Ramos (cell line): ENCODE results near the gene NEUROD4.

Source experiments
- in situ Hi-C: fragments of 300-500 bp; cut with MboI; formaldehyde crosslinking; loops from one replicate; pipeline ENCODE4 v1.14.3; 2022; ENCODE audit warnings: low sequenced_read_pairs; ENCODE audit not compliant: unreplicated experiment

NEUROD4 gene

GRCh38 chr12:54996205-54996604 lies 23.6 kb upstream of the NEUROD4 start:
- in situ Hi-C loops: no loop called here

- in situ Hi-C loops: no loop called here
These were observed 21.7 kb upstream of the NEUROD4 start for GRCh38 chr12:54997929-54998522.

DNA sequence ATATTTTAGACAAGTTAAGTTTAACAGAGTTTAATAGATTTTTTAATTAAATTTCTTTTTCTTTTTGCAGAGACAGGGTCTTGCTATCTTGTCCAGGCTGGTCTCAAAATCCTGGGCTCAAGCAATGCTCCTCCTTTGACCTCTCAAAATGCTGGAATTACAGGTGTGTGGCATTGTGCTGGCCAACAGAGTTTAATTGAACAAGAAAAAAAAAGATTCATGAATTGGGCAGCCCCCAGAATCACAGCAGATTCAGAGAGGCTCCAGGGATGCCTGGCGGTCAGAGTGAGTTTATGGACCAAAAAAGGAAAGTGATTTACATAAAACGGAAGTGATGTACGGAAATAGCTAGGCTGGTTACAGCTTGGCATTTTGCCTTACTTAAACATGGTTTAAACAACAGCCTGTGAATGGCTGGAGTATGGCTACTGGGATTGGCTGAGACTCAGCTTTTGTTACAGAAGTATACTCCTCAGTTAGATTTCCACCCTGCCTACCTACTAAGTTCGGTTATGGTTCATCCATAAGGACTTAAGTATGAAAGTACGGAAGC lies 20.7 kb upstream of the NEUROD4 start:
- in situ Hi-C loops: no loop called here

DNA sequence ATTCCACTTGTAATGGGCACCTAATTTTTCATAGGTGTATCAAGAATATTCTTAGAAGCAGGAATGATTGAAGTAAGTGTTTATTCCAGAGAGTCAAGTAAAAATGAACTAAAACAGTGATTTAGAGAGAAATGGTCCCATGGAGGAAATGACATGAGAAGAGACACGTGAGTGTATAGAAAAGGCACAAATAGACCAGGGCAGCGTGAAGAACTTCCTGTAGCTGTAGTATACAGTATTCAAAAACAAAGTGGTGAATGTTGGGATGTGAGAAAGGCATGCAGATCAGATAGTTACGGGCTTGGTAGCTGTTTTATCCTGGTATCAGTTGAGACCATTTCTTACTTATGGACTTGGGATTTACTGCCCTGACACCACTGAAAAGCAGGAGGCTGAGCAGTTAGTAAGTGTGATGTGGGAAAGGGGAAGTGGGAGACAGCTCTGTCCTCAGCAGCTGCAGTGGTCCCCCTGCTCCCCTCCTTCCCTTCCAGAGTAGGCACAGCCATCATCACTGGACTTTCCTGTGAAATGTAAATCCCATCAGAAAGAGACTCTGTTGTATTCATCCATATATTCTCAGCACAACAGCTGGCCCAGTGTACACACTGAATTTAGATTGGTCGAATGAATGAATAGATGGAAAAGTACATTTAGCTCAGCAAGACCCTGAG lies 18.4 kb upstream of the NEUROD4 start:
- in situ Hi-C loops: no loop called here

- in situ Hi-C loops: no loop called here
These were observed 17.4 kb upstream of the NEUROD4 start for GRCh38 chr12:55002355-55002754.

DNA sequence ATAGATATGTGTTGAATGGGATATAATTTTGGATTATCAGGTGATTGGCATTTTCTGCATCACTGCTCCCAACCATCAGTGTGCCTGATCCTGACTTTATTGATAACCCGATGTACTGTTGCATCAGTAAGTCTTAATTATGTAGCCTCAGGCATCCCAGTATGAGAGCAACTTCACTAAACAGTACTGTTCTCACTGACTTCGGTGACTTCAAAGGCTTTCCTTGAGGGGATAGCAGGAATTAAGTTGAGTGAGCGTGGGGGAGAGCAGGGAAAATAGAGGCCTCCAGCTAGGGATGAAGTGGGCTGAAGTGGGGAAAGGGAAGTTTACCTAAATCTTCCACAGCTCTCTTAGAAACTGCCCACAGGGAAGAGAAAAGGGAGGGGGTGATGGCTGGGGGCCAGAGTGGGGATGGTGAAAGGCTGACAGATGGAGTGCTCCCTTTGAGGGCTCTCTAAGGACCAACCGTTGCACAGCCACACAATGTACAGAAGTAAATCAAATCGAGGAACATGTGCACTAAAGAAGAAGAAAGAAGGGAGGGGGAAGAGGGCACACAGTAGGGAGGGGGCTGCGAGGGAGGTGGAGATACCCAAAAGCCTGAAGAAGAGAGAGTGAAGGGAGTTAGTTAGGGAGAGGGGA lies 10.7 kb upstream of the NEUROD4 start:
- in situ Hi-C loops: no loop called here

- in situ Hi-C loops: no loop called here
These were observed 2.3 kb upstream of the NEUROD4 start for GRCh38 chr12:55017416-55017925.

- in situ Hi-C loops: no loop called here
These were observed 4.8 kb downstream of the NEUROD4 start for GRCh38 chr12:55024575-55024974.

- in situ Hi-C loops: no loop called here
These were observed 5.7 kb downstream of the NEUROD4 start for GRCh38 chr12:55025508-55025907.

- in situ Hi-C loops: no loop called here
These were observed 14.4 kb downstream of the NEUROD4 start for GRCh38 chr12:55034218-55034617.

DNA sequence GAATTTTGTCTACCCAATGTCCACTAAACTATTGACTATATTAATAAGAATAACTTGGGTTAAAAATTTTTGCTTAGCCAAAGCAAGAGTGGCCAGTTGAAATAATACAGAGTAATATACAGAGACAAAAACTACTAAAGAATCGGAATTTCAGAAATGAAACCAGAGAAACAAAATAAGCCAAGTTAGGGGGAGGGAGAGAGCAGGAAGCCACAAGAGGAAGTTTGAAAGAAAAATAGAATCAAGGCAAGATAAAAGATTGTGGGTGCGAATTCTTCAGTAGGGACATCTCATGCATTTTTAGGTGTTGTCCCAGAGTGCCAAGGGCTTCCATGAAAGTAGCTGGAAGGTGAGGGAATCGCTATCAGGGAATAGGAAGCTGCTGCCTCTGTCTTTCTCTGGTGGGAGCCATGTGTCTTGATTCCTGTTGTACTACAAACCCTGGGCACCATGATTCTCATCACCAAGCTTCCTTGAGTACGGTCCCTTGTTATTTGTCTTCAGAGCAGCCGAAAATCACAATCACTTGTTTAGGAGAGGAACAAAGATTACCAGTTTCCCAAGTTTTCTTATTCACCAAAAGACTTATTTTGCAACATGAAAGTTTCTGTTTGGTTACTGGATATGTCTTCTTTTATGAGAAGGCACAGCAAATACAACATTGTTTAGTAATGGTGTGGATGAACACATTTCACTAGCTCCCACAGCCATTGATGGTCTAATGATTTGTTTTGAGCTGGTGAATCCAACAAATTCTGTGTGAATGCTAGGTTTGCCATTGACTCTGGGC lies 16.7 kb downstream of the NEUROD4 start:
- in situ Hi-C loops: no loop called here

GRCh38 chr12:55037351-55037987 lies 17.7 kb downstream of the NEUROD4 start:
- in situ Hi-C loops: no loop called here

GRCh38 chr12:55039395-55040354 lies 19.9 kb downstream of the NEUROD4 start:
- in situ Hi-C loops: no loop called here

GRCh38 chr12:55041345-55042055 lies 21.7 kb downstream of the NEUROD4 start:
- in situ Hi-C loops: no loop called here

DNA sequence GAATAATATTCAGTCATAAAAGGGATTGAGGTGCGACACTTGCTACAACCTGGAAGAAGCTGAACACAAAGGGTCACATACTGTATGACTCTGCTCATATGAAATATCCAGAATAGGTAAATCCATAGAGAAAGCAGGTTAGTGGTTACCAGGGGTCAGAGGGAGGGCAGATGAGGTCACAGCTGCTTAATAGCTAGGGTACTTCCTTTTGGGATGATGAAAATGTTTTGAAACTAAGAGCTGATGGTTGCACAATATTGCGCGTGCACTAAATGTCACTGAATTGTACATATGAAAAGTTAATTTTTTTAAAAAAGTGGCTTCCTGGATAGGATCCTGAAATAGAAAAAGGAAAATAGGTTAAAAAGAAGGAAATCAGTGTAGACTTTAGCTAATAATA lies 23.8 kb downstream of the NEUROD4 start:
- in situ Hi-C loops: no loop called here

DNA sequence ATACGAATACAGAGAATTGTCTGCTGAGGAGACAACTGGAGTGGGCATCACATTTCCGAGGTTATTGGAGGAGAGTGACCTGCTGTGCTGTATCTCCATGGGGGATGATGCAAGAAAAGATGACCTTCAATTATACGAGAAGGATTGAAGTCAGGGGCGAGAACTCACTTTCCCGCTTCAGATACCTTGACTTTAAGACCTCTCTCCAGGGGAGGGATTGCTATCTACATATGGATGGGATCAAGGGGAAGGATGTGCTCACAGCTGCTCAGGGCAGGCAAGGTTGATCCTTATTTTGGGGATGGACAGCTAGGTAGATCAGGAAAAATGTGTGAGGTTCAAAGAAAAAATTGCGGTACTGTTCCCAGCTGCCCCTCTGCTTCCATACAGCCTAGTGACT lies 24.4 kb downstream of the NEUROD4 start:
- in situ Hi-C loops: no loop called here

DNA sequence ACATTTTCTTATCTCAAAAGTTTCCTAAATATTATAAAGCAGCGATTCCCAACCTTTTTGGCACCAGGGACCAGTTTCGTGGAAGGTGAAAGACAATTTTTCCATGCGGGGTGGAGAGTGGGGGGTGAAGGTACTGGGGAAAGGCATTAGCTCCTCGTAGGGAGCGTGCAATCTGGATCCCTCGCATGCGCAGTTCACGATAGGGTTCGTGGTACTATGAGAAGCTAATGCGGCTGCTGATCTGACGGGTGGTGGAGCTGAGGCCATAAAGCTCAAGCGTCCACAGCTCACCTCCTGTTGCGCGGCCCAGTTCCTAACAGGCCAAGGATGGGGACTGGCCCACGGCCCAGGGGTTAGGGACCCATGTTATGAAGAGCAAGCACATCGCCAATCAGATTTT lies 29.9 kb downstream of the NEUROD4 start:
- in situ Hi-C loops: no loop called here

DNA sequence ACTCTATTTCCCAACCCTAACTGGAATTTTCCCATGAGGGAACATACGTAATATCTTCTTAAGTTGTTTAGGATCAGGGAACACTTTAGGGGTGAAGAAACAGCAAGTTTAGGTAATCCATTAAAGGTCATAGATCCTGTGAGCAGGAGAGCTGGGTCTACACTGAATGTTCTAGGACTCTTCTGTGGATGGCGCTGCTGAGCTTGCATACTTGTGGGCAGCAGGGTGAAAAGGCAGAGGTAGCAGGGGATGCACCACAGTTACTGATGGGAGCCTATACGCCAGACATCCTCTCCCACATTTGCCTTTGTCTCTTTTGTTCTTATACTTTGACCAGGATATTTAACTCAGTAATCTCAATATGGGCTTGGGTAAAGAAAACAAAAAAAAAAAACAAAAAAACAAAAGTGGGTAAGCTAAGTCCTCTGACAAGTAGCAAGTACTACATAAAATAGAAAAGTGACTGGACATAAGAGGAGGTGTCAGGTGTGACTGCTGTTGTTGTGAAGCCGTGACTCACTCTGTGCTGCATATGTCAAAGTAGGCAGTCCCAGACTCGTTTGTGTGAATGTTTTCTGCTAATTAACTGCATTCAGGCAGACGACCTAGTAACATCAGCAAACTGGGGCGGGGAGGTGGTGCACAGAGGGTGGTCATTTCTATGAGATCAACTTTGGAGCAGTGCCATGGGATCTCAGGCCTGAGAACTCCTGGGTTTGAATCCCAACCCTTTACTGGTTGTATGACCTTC lies 31.6 kb downstream of the NEUROD4 start:
- in situ Hi-C loops: no loop called here
